ENCODE results near the gene AGXT2. TPM values are rescaled to one million over a fixed set of nuclear protein-coding genes. Genes with fewer than 3 reads are reported as not detected.

Gene AGXT2
- total and polyA plus RNA-seq, 2 donors (not counting 3 experiments of a cell fraction or from before 2014, with no cell fraction given), result not detected

- POLR2A ChIA-PET, result no interaction called here
- intact Hi-C loops (cut with micrococcal nuclease) (no loop called here), dilution Hi-C loops (cut with MboI; ENCODE audit: extremely low pct_ligation_motif_present, low sequenced_read_pairs) (no loop called here)
- FAIRE-seq (no peak), DNase-seq (ENCODE audit: low read depth, low spot score) (no peak)
- H3K4me2 ChIP-seq (ENCODE audit: insufficient read depth, low read length), result no peak overlapping the region
- H3K9me3 ChIP-seq (replicated peaks; ENCODE audit: control insufficient read depth, insufficient read depth, low read length), result no peaks in the 10 kb centered on the region
- no TSS peak for BruUV-seq (replicated peaks)
- no peak overlapping the region for H3K9ac ChIP-seq (replicated peaks; ENCODE audit: extremely low read depth, insufficient read depth, low read length)
- H4K20me1 ChIP-seq (replicated peaks; ENCODE audit: control insufficient read depth, extremely low read depth, insufficient read depth, low read length), result no peaks in the 10 kb centered on the region
- peaks cover 2 to 3% of the 10 kb centered on the region in 2 experiments for H3K27me3 ChIP-seq (ENCODE audit: control insufficient read depth in 2 of 2, insufficient read depth in 2 of 2, low read length in 2 of 2)
- no peaks in the 10 kb centered on the region for H3K9me1 ChIP-seq (replicated peaks; ENCODE audit: control insufficient read depth, extremely low read depth, insufficient read depth, low read length)
- no peak for TF ChIP-seq EZH2 (IDR thresholded peaks at IDR 0.05; ENCODE audit: borderline replicate concordance, low read depth, low read length, severe bottlenecking)
- no peaks in the 10 kb centered on the region for H3K4me1 ChIP-seq (ENCODE audit: control insufficient read depth, extremely low read depth, insufficient read depth, low read length)
- H3K79me2 ChIP-seq (ENCODE audit: control insufficient read depth, insufficient read depth, low read length), result no peaks in the 10 kb centered on the region
- H2AFZ ChIP-seq (ENCODE audit: low read depth, low read length), result no peak overlapping the region
- H3K36me3 ChIP-seq (ENCODE audit: control insufficient read depth in 2 of 2, extremely low read depth in 1 of 2, insufficient read depth in 2 of 2, low read length in 2 of 2), result no peaks in the 10 kb centered on the region
- no peak overlapping the region for H3K27ac ChIP-seq (ENCODE audit: insufficient read depth, low read depth, low read length)
- CTCF ChIA-PET, result no interaction called here
- H3K4me3 ChIP-seq (replicated peaks in 1 of 3; ENCODE audit: insufficient read depth in 1 of 3, low read depth in 1 of 3, low read length in 3 of 3), result no peak overlapping the region
Observed at GRCh38 chr5:35044649-35045048, 3.1 kb downstream of the AGXT2 start.

GRCh38 chr5:35042781-35043180, 5.0 kb downstream of the AGXT2 start:
- H3K4me1 ChIP-seq (ENCODE audit: control insufficient read depth, extremely low read depth, insufficient read depth, low read length), result no peaks in the 10 kb centered on the region

More at GRCh38 chr5:35042781-35043180, 5.0 kb downstream of the AGXT2 start:
- peaks cover 2 to 3% of the 10 kb centered on the region in 2 experiments for H3K27me3 ChIP-seq (ENCODE audit: control insufficient read depth in 2 of 2, insufficient read depth in 2 of 2, low read length in 2 of 2)
- POLR2A ChIA-PET, result no interaction called here
- no TSS peak for BruUV-seq (replicated peaks)
- H3K4me3 ChIP-seq (replicated peaks in 1 of 3; ENCODE audit: insufficient read depth in 1 of 3, low read depth in 1 of 3, low read length in 3 of 3), result no peak overlapping the region
- no peaks in the 10 kb centered on the region for H3K9me1 ChIP-seq (replicated peaks; ENCODE audit: control insufficient read depth, extremely low read depth, insufficient read depth, low read length)
- no peak for FAIRE-seq
- H3K9me3 ChIP-seq (replicated peaks; ENCODE audit: control insufficient read depth, insufficient read depth, low read length), result no peaks in the 10 kb centered on the region
- H4K20me1 ChIP-seq (replicated peaks; ENCODE audit: control insufficient read depth, extremely low read depth, insufficient read depth, low read length), result no peaks in the 10 kb centered on the region
- no peak overlapping the region for H3K9ac ChIP-seq (replicated peaks; ENCODE audit: extremely low read depth, insufficient read depth, low read length)
- dilution Hi-C loops (cut with MboI; ENCODE audit: extremely low pct_ligation_motif_present, low sequenced_read_pairs) (no loop called here), intact Hi-C loops (cut with micrococcal nuclease) (no loop called here)
- no peaks in the 10 kb centered on the region for H3K79me2 ChIP-seq (ENCODE audit: control insufficient read depth, insufficient read depth, low read length)
- no peak for DNase-seq (ENCODE audit: low read depth, low spot score)
- TF ChIP-seq POLR2A (IDR thresholded peaks at IDR 0.05; ENCODE audit: low read depth, low read length) (no peak), MAX (IDR thresholded peaks at IDR 0.05; ENCODE audit: insufficient read depth, insufficient read length) (no peak), CTCF (IDR thresholded peaks at IDR 0.05; ENCODE audit: extremely low read depth in 1 of 2, insufficient read depth in 1 of 2, low read depth in 1 of 2, low read length in 2 of 2) (no peak), FOS (IDR thresholded peaks at IDR 0.05; ENCODE audit: borderline replicate concordance, insufficient read depth, low read length) (no peak), GATA2 (IDR thresholded peaks at IDR 0.05; ENCODE audit: insufficient read depth, insufficient read length, low read depth, low read length) (no peak), EZH2 (IDR thresholded peaks at IDR 0.05; ENCODE audit: borderline replicate concordance, low read depth, low read length, severe bottlenecking) (no peak), POLR2AphosphoS5 (IDR thresholded peaks at IDR 0.05; ENCODE audit: insufficient read depth, low read depth, low read length) (no peak), MYC (IDR thresholded peaks at IDR 0.05; ENCODE audit: low read depth, low read length) (no peak), JUN (IDR thresholded peaks at IDR 0.05; ENCODE audit: borderline replicate concordance, insufficient read depth, insufficient read length, low read depth) (no peak)
- no peak overlapping the region for H2AFZ ChIP-seq (ENCODE audit: low read depth, low read length)
- no peak overlapping the region for H3K27ac ChIP-seq (ENCODE audit: insufficient read depth, low read depth, low read length)
- H3K36me3 ChIP-seq (ENCODE audit: control insufficient read depth in 2 of 2, extremely low read depth in 1 of 2, insufficient read depth in 2 of 2, low read length in 2 of 2), result no peaks in the 10 kb centered on the region
- no peak overlapping the region for H3K4me2 ChIP-seq (ENCODE audit: insufficient read depth, low read length)
- CTCF ChIA-PET, result no interaction called here

Measured in endothelial cell of umbilical vein (primary cell).